Measurements from ENCODE around the gene POLG. TPM values are rescaled to one million over a fixed set of nuclear protein-coding genes. Genes with fewer than 3 reads are reported as not detected.

Gene POLG
- total RNA-seq, 1 experiment from 2014 or later, result 63.1 TPM

DNA sequence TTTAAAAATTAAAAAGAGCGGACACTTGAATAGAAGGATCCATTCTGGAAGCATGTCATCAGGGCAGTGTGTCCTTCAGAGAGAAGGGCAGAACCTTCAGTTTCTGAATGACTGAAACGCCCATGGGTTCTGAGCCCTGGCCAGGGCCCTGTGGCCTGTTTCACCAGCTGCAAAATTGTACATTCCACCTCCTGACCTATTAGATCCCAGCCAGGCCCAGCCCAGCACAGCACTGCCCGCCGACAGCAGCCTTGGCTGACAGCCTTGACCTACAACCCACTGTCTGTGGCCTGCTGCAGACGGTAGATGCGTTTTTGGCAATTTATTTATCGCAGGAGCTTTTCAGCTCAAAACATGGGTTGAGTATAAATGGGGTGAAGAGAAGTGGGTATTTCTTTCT lies 5.9 kb upstream of the POLG start:
- Histone ChIP-seq H3K4me3 (ENCODE audit: low read depth, low read length) (no peak overlapping the region), H3K27me3 (replicated peaks; ENCODE audit: control insufficient read depth, insufficient read depth, low read length) (no peaks in the 10 kb centered on the region), H3K36me3 (ENCODE audit: control insufficient read depth, insufficient read depth, low read length) (no peaks in the 10 kb centered on the region), H3K9me3 (no peaks in the 10 kb centered on the region), H3K4me1 (no peaks in the 10 kb centered on the region)
- CTCF ChIA-PET, result no interaction called here
- H3K9me3 Mint-ChIP-seq (ENCODE audit: unreplicated experiment), result no peaks in the 10 kb centered on the region
- peaks cover 2% of the 10 kb centered on the region for H3K27me3 Mint-ChIP-seq (ENCODE audit: insufficient read depth, unreplicated experiment)
- no peak overlapping the region for H3K4me3 Mint-ChIP-seq (ENCODE audit: unreplicated experiment)
- no peak for DNase-seq
- no peak overlapping the region for H3K27ac Mint-ChIP-seq (ENCODE audit: unreplicated experiment)
- H3K36me3 Mint-ChIP-seq (ENCODE audit: insufficient read depth, unreplicated experiment), result peaks cover 1% of the 10 kb centered on the region
- no TSS peak for BruUV-seq (replicated peaks)
- TF ChIP-seq, protein P1, sequence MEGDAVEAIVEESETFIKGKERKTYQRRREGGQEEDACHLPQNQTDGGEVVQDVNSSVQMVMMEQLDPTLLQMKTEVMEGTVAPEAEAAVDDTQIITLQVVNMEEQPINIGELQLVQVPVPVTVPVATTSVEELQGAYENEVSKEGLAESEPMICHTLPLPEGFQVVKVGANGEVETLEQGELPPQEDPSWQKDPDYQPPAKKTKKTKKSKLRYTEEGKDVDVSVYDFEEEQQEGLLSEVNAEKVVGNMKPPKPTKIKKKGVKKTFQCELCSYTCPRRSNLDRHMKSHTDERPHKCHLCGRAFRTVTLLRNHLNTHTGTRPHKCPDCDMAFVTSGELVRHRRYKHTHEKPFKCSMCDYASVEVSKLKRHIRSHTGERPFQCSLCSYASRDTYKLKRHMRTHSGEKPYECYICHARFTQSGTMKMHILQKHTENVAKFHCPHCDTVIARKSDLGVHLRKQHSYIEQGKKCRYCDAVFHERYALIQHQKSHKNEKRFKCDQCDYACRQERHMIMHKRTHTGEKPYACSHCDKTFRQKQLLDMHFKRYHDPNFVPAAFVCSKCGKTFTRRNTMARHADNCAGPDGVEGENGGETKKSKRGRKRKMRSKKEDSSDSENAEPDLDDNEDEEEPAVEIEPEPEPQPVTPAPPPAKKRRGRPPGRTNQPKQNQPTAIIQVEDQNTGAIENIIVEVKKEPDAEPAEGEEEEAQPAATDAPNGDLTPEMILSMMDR (IDR thresholded peaks at IDR 0.05; ENCODE audit: insufficient read depth in 1 of 2, low read depth in 1 of 2, low read length in 1 of 2, severe bottlenecking in 1 of 2, unreplicated experiment in 1 of 2), result no peak
- no peaks in the 10 kb centered on the region for H3K4me1 Mint-ChIP-seq (ENCODE audit: low read depth, unreplicated experiment)
- POLR2A ChIA-PET, result no interaction called here
- intact Hi-C loops (cut with micrococcal nuclease; ENCODE audit: unreplicated experiment), result no loop called here

DNA sequence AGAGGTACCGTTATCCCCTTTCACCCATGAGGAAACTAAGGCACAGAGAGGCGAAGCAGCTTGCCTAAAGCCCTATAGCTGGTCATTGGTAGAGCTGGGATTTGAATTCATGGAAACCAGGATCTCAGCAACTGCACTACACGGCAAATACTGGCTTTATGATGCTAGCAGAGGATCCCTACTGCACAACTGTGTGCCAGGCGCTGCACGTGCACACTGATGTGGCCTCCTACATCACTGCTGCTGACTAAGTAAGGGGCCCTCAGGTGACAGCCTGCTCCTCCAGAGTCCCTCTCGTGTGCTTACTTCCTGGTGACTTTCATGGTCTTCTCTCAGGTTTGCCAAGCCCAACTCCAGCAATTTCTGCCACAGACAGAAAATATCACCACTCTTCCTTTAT lies 3.4 kb upstream of the POLG start:
- H3K4me3 Mint-ChIP-seq (ENCODE audit: unreplicated experiment), result no peak overlapping the region
- no peak overlapping the region for H3K4me3 ChIP-seq (ENCODE audit: low read depth, low read length)
- H3K27me3 Mint-ChIP-seq (ENCODE audit: insufficient read depth, unreplicated experiment), result peaks cover 3% of the 10 kb centered on the region
- intact Hi-C loops (cut with micrococcal nuclease; ENCODE audit: unreplicated experiment), result no loop called here
- no TSS peak for BruUV-seq (replicated peaks)
- H3K27me3 ChIP-seq (replicated peaks; ENCODE audit: control insufficient read depth, insufficient read depth, low read length), result no peaks in the 10 kb centered on the region
- no peaks in the 10 kb centered on the region for H3K36me3 ChIP-seq (ENCODE audit: control insufficient read depth, insufficient read depth, low read length)
- CTCF ChIA-PET, result no interaction called here
- H3K4me1 ChIP-seq, result 0 out of 2 replicates have a peak, but pooled peaks cover 3% of the 10 kb centered on the region
- no peak overlapping the region for H3K27ac Mint-ChIP-seq (ENCODE audit: unreplicated experiment)
- POLR2A ChIA-PET, result interaction anchor here (0.6 kb wide), 1 partner anchor 330 kb away, joined by 4 read pairs; no protein-coding TSS in a partner anchor
- TF ChIP-seq, protein P1 (IDR thresholded peaks at IDR 0.05; ENCODE audit: insufficient read depth in 1 of 2, low read depth in 1 of 2, low read length in 1 of 2, severe bottlenecking in 1 of 2, unreplicated experiment in 1 of 2), result no peak
- no peaks in the 10 kb centered on the region for H3K9me3 ChIP-seq
- DNase-seq, result no peak
- no peaks in the 10 kb centered on the region for H3K9me3 Mint-ChIP-seq (ENCODE audit: unreplicated experiment)
- peaks cover 7% of the 10 kb centered on the region for H3K4me1 Mint-ChIP-seq (ENCODE audit: low read depth, unreplicated experiment)
- peaks cover 13% of the 10 kb centered on the region for H3K36me3 Mint-ChIP-seq (ENCODE audit: insufficient read depth, unreplicated experiment)

DNA sequence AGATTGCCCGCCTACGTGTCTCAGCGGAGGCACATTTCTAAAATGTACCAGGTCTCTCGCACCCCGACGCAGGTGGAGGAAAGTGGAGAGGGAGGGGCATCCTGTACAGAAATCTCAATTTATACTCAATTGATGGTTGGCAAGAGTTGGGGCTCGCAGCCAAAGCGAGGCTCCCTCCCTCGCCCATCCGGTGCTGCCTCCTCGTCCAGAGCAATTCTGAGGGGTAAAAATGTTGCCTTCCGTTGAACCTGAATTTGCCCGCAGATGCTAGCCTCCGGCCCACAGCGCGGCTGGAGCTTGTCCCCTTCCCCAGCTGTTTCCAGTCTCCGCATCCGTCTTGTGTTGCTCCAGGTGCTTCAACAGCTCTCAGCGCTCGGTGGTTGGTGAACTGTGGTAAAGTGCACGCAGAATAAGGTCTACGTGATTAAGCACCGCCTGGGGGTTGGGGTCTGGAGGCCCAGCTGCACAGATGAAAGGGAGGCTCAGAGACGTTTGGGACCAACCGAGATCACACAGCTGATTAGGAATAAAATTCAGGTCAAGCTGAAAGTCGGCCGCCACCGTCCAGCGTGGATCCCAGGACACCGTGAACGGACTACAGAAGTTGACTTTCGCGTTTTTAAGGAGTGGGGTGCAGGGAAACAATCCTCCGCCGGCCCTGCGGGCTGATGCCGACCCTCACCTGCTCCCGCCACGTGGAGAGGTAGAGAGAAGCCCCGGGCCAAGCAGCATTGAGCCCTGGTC lies 846 bp upstream of the POLG start:
- intact Hi-C loops (cut with micrococcal nuclease; ENCODE audit: unreplicated experiment), result loop anchor here (1.0 kb wide), 1 partner anchor 240 kb away; the partner anchor contains the start of gene TICRR
- Histone ChIP-seq H3K27me3 (replicated peaks; ENCODE audit: control insufficient read depth, insufficient read depth, low read length) (no peaks in the 10 kb centered on the region), H3K9me3 (no peaks in the 10 kb centered on the region), H3K4me1 (0 out of 2 replicates have a peak, but pooled peaks cover 3% of the 10 kb centered on the region), H3K36me3 (ENCODE audit: control insufficient read depth, insufficient read depth, low read length) (peaks cover 2% of the 10 kb centered on the region; the same call in 1 of the 2 replicates), H3K4me3 (ENCODE audit: low read depth, low read length) (peak overlapping the region; percentile 96)
- Mint-ChIP-seq H3K36me3 (ENCODE audit: insufficient read depth, unreplicated experiment) (peaks cover 38% of the 10 kb centered on the region), H3K27ac (ENCODE audit: unreplicated experiment) (peak overlapping the region; percentile 98), H3K9me3 (ENCODE audit: unreplicated experiment) (no peaks in the 10 kb centered on the region), H3K4me3 (ENCODE audit: unreplicated experiment) (peak overlapping the region; percentile 85), H3K27me3 (ENCODE audit: insufficient read depth, unreplicated experiment) (peaks cover 3% of the 10 kb centered on the region), H3K4me1 (ENCODE audit: low read depth, unreplicated experiment) (peaks cover 23% of the 10 kb centered on the region)
- TF ChIP-seq, protein P1 (IDR thresholded peaks at IDR 0.05; ENCODE audit: insufficient read depth in 1 of 2, low read depth in 1 of 2, low read length in 1 of 2, severe bottlenecking in 1 of 2, unreplicated experiment in 1 of 2), result no peak
- TSS peak; percentile 100 for BruUV-seq (replicated peaks)
- no peak for DNase-seq
- POLR2A ChIA-PET, result interaction anchor here (0.6 to 1.0 kb wide), 2 partner anchors 23 to 50 kb away, joined by 3 read pairs; no protein-coding TSS in a partner anchor
- CTCF ChIA-PET, result interaction anchor here (0.6 to 1.8 kb wide), 4 partner anchors 19 to 129 kb away, joined by 3 to 9 read pairs (median 6); no protein-coding TSS in a partner anchor

All from Caco-2 (cell line).